Cardiac septum (tissue), 1 donor: ENCODE data around the gene PRKCH. TPM values are rescaled to one million over a fixed set of nuclear protein-coding genes. Genes with fewer than 3 reads are reported as not detected.
"Not testable (repeated sequence)": the region's sequence is repeated elsewhere in the genome, so short reads cannot be mapped to it uniquely, and the experiment has no call there.

Source experiments
- DNase-seq: peaks from one replicate; pipeline ENCODE4 v3.0.0-alpha.2; 2020; ENCODE audit warnings: low spot score
- intact Hi-C: fragments of 100-400 bp; cut with DNase I; formaldehyde crosslinking; loops from one replicate; pipeline ENCODE4 v1.14.0; 2022
- total RNA-seq: library from RNA; stranded (reverse); fragmentation: NEBNext Ultra II Directional; extraction: Animal tissue kit (Norgen Biotek cat#: 25700); gene quantifications from one replicate; pipeline ENCODE4 v1.2.1, GENCODE V29; 2021
- donor health status: DM: no; HTN: no; CAD: no.

Gene PRKCH
- total RNA-seq, 1 donor from 2014 or later = 17.0 TPM

- no peak for DNase-seq
- intact Hi-C loops = no loop called here
Measured at GRCh38 chr14:61300209-61300608, 21.2 kb upstream of the PRKCH start.

GRCh38 chr14:61300754-61301153, 20.6 kb upstream of the PRKCH start:
- no peak for DNase-seq
- intact Hi-C loops = no loop called here

- intact Hi-C loops = loop anchor here (5.0 kb wide), 1 partner anchor 53 kb away; no protein-coding TSS in a partner anchor
- no peak for DNase-seq
Measured at GRCh38 chr14:61304688-61305087, 16.7 kb upstream of the PRKCH start.

GRCh38 chr14:61308198-61308597, 13.2 kb upstream of the PRKCH start:
- intact Hi-C loops = loop anchor here (5.0 kb wide), 1 partner anchor 49 kb away; no protein-coding TSS in a partner anchor
- no peak for DNase-seq

- DNase-seq = not testable (repeated sequence)
- intact Hi-C loops = loop anchor here (5.0 kb wide), 1 partner anchor 49 kb away; no protein-coding TSS in a partner anchor
Measured at GRCh38 chr14:61308701-61309100, 12.7 kb upstream of the PRKCH start.

GRCh38 chr14:61315313-61315712, 6.1 kb upstream of the PRKCH start:
- no peak for DNase-seq
- intact Hi-C loops = no loop called here

GRCh38 chr14:61319086-61319485, 2.3 kb upstream of the PRKCH start:
- DNase-seq = no peak
- intact Hi-C loops = no loop called here

- intact Hi-C loops = loop anchor here (5.0 to 10.0 kb wide), 2 partner anchors 38 to 95 kb away; no protein-coding TSS in a partner anchor
Measured at GRCh38 chr14:61319706-61320105, 1.7 kb upstream of the PRKCH start.

GRCh38 chr14:61320170-61320569, 1.2 kb upstream of the PRKCH start:
- DNase-seq = not testable (repeated sequence)
- intact Hi-C loops = loop anchor here (5.0 to 10.0 kb wide), 2 partner anchors 37 to 95 kb away; no protein-coding TSS in a partner anchor

More at GRCh38 chr14:61319706-61320105, 1.7 kb upstream of the PRKCH start:
- no peak for DNase-seq

- intact Hi-C loops = loop anchor here (5.0 to 10.0 kb wide), 2 partner anchors 36 to 94 kb away; no protein-coding TSS in a partner anchor
- DNase-seq = no peak
Measured at GRCh38 chr14:61320806-61321384, 484 bp upstream of the PRKCH start.

GRCh38 chr14:61322011-61322798, 826 bp downstream of the PRKCH start:
- intact Hi-C loops = loop anchor here (5.0 to 10.0 kb wide), 2 partner anchors 35 to 93 kb away; no protein-coding TSS in a partner anchor
- peak; percentile 78 for DNase-seq

GRCh38 chr14:61322799-61323290, 1.5 kb downstream of the PRKCH start:
- intact Hi-C loops = loop anchor here (5.0 to 10.0 kb wide), 2 partner anchors 34 to 92 kb away; no protein-coding TSS in a partner anchor

GRCh38 chr14:61323970-61324369, 2.6 kb downstream of the PRKCH start:
- DNase-seq = no peak
- intact Hi-C loops = loop anchor here (5.0 to 10.0 kb wide), 2 partner anchors 33 to 91 kb away; no protein-coding TSS in a partner anchor

More at GRCh38 chr14:61322799-61323290, 1.5 kb downstream of the PRKCH start:
- no peak for DNase-seq

- DNase-seq = no peak
- intact Hi-C loops = loop anchor here (10.0 kb wide), 1 partner anchor 90 kb away; no protein-coding TSS in a partner anchor
Measured at GRCh38 chr14:61325166-61325565, 3.8 kb downstream of the PRKCH start.

GRCh38 chr14:61326146-61326545, 4.8 kb downstream of the PRKCH start:
- intact Hi-C loops = loop anchor here (10.0 kb wide), 1 partner anchor 89 kb away; no protein-coding TSS in a partner anchor
- no peak for DNase-seq

- intact Hi-C loops = loop anchor here (10.0 kb wide), 1 partner anchor 88 kb away; no protein-coding TSS in a partner anchor
Measured at GRCh38 chr14:61326847-61327246, 5.5 kb downstream of the PRKCH start.

GRCh38 chr14:61328626-61329262, 7.4 kb downstream of the PRKCH start:
- DNase-seq = no peak
- intact Hi-C loops = loop anchor here (10.0 kb wide), 1 partner anchor 86 kb away; no protein-coding TSS in a partner anchor

More at GRCh38 chr14:61326847-61327246, 5.5 kb downstream of the PRKCH start:
- DNase-seq = peak; percentile 84

- no peak for DNase-seq
- intact Hi-C loops = loop anchor here (10.0 kb wide), 1 partner anchor 85 kb away; no protein-coding TSS in a partner anchor
Measured at GRCh38 chr14:61329478-61330051, 8.2 kb downstream of the PRKCH start.

GRCh38 chr14:61330511-61330910, 9.1 kb downstream of the PRKCH start:
- no peak for DNase-seq
- intact Hi-C loops = no loop called here
